ENCODE results near the gene PGGT1B. TPM values are rescaled to one million over a fixed set of nuclear protein-coding genes. Genes with fewer than 3 reads are reported as not detected.

Gene PGGT1B
- total and polyA plus RNA-seq, 12 donors = 2.0 to 31.7 (median 28.0) TPM

DNA sequence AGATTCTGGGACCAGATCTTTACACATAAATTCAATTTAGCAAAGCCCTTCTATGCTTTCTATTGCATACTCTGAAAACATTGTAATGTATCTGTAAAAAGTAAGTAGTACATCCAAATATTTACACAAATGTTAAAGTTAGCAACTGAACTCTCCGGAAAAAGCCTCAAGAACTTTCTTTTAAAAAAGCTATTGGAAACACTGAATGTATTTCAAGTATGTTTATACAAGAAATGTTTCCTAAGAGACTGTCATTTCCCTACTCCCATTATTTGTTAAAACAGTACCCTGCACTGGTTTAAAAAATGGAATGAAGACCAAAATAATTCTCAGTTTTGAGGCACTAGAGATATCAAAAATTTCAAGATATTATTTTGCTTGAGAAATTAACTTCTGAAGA lies 48.1 kb downstream of the PGGT1B start:
- peaks cover 0 to 10% (median 0%) of the 10 kb centered on the region in 11 donors for H3K9me3 ChIP-seq
- no peaks in the 10 kb centered on the region for H3K27me3 ChIP-seq
- DNase-seq = no peak
- H3K36me3 ChIP-seq = peaks cover 0 to 76% (median 16%) of the 10 kb centered on the region in 9 donors
- peaks cover 0 to 5% (median 0%) of the 10 kb centered on the region in 9 donors for H3K4me1 ChIP-seq
- no peak overlapping the region for H3K27ac ChIP-seq
- TF ChIP-seq CTCF (IDR thresholded peaks at IDR 0.05) = no peak
- ATAC-seq = no peak
- WGBS, 2 donors = 88 to 95% methylated on average over 1 of the region's 1 CpG
- intact Hi-C loops (cut with DNase I) = no loop called here
- H3K4me3 ChIP-seq = no peak overlapping the region

DNA sequence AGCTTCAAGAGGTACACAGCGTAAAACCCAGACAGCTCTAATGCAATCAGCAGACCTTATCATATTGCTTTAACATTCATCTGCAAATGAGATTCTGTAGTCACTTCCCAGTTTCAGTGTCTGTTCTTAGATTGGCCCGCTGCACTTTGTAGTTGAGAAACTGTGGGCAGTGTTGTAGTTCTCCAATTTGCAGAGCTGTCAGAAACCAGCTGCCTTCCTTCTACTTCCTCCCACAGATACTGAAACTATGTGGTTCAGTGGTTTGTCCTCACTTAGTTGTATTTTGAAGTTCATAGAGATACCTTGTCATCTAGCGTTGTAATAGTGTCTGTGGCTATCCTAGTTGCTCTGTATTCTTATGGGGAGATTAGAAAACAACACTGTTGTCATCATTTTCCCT lies 53.4 kb downstream of the PGGT1B start:
- 82 to 84% methylated on average over 3 of the region's 3 CpGs for WGBS, 2 donors
- no peak overlapping the region for H3K4me3 ChIP-seq
- H3K27me3 ChIP-seq = no peaks in the 10 kb centered on the region
- peaks cover 0 to 18% (median 0%) of the 10 kb centered on the region in 9 donors for H3K4me1 ChIP-seq
- intact Hi-C loops (cut with DNase I) = no loop called here
- TF ChIP-seq CTCF (IDR thresholded peaks at IDR 0.05) = no peak
- peak overlapping the region in 1 of 10 donors; percentile 33 for H3K27ac ChIP-seq
- DNase-seq = peak in 1 of 2 donors; percentile 9
- peaks cover 0 to 44% (median 8%) of the 10 kb centered on the region in 9 donors for H3K36me3 ChIP-seq
- peak in 7 of 8 donors; percentile 34 to 78 (median 65) for ATAC-seq
- H3K9me3 ChIP-seq = no peaks in the 10 kb centered on the region

GRCh38 chr5:115202952-115203351 lies 59.7 kb downstream of the PGGT1B start:
- Histone ChIP-seq H3K4me1 (no peaks in the 10 kb centered on the region), H3K36me3 (peaks cover 0 to 14% (median 0%) of the 10 kb centered on the region in 9 donors), H3K27me3 (no peaks in the 10 kb centered on the region), H3K4me3 (no peak overlapping the region), H3K9me3 (no peaks in the 10 kb centered on the region), H3K27ac (no peak overlapping the region)
- DNase-seq (no peak), ATAC-seq (no peak)
- WGBS, 2 donors = 83 to 95% methylated on average over 1 of the region's 1 CpG
- intact Hi-C loops (cut with DNase I) = no loop called here
- no peak for TF ChIP-seq CTCF (IDR thresholded peaks at IDR 0.05)

DNA sequence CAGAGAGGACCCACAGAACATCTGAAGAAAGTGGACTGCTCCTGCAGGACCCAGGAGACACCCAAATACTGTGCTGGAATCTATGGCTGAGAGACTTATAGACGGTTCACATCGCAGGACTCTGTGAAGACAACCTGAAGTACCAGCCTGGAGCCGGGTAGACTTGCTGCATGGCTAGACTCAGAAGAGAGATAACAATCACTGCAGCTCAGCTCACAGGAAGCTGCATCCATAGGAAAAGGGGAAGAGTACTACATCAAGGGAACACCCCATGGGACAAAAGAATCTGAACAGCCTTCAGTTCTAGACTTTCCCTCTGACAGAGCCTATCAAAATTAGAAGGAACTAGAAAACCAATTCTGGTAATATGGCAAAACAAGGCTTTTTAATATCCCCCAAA lies 66.5 kb downstream of the PGGT1B start:
- no peak overlapping the region for H3K27ac ChIP-seq
- intact Hi-C loops (cut with DNase I) = no loop called here
- H3K4me3 ChIP-seq = no peak overlapping the region
- 69 to 72% methylated on average over 3 of the region's 3 CpGs for WGBS, 2 donors
- no peaks in the 10 kb centered on the region for H3K36me3 ChIP-seq
- DNase-seq = no peak
- no peaks in the 10 kb centered on the region for H3K9me3 ChIP-seq
- no peak for ATAC-seq
- H3K4me1 ChIP-seq = no peaks in the 10 kb centered on the region
- no peak for TF ChIP-seq CTCF (IDR thresholded peaks at IDR 0.05)
- H3K27me3 ChIP-seq = no peaks in the 10 kb centered on the region

All from heart right ventricle (tissue), 16 donors.